OCI-LY7 (cell line): ENCODE data around the gene ATF6B.

ENCODE experiments used
- CTCF ChIP-seq: fragments of 200-600 bp; sonication (generic); conservative IDR thresholded peaks from 2 replicates; pipeline ENCODE4 v1.5.1; 2014; ENCODE audit warnings: mild to moderate bottlenecking, antibody characterized with exemption, low read length, moderate library complexity, mixed read lengths
- EZH2phosphoT487 ChIP-seq: fragments of 200-600 bp; sonication (generic); IDR thresholded peaks from 2 replicates; pipeline ENCODE4 v1.6.1; 2018; ENCODE audit warnings: low read depth, borderline replicate concordance, mild to moderate bottlenecking, mixed run types, antibody characterized with exemption, low read length, moderate library complexity, mixed read lengths

DNA sequence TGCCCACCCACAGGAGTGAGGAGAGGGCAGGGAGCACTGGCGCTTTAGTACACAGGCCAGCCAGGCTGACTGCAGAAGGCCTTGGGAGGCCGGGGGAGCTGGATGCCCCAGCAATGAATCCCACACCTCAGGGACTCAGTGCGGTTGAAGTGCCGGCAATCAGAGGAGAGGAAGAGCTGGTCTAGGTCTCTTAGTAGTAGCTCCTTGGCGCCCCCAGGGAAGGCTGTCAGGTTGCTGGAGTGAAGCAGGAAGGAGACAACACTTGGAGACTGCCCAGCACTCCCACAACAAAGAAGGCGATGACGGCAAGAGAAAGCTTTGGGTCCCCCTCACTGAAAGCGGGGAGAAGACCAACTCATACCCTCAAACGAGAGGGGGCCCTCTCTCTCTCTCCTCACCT, 10.6 kb downstream of the ATF6B start:
- TF ChIP-seq CTCF (no peak), EZH2phosphoT487 (no peak)
